Activated T-cell treated with anti-CD3 and anti-CD28 coated beads, Interleukin-2, amount 50 U/mL, for 4 hours (primary cell): ENCODE data around the gene TPD52L1. TPM values are rescaled to one million over a fixed set of nuclear protein-coding genes. Genes with fewer than 3 reads are reported as not detected.
"Not testable (repeated sequence)": the region's sequence is repeated elsewhere in the genome, so short reads cannot be mapped to it uniquely, and the experiment has no call there.

ENCODE experiments used
- ATAC-seq, 2 donors: fragments of 200-7000 bp; cut with Tn5 transposase; one replicate each; pipeline ENCODE4 v1.10.0; 2021
- DNase-seq: peaks from one replicate; pipeline ENCODE4 v3.0.0-alpha.2; 2020
- H3K27me3 Mint-ChIP-seq: one replicate; pipeline ENCODE4 v1.8.0; 2021; ENCODE audit warnings: low read depth, mixed read lengths
- H3K36me3 Mint-ChIP-seq: one replicate; pipeline ENCODE4 v1.8.0; 2022; ENCODE audit warnings: mixed read lengths; ENCODE audit not compliant: insufficient read depth
- H3K4me1 Mint-ChIP-seq: one replicate; pipeline ENCODE4 v1.8.0; 2021; ENCODE audit warnings: low read depth, mixed read lengths
- H3K4me3 Mint-ChIP-seq: one replicate; pipeline ENCODE4 v1.8.0; 2021; ENCODE audit warnings: mild to moderate bottlenecking, moderate library complexity, mixed read lengths
- H3K9me3 Mint-ChIP-seq: one replicate; pipeline ENCODE4 v1.8.0; 2021; ENCODE audit warnings: mixed read lengths
- total RNA-seq, 3 donors: library from RNA; stranded (reverse); gene quantifications; one replicate each; pipeline ENCODE4 v1.2.1, GENCODE V29; 2021

Gene TPD52L1
- total RNA-seq, 3 donors from 2014 or later = 0.65 to 0.79 (median 0.66) TPM

GRCh38 chr6:125155344-125155743 lies 1.8 kb downstream of the TPD52L1 start:
- Mint-ChIP-seq H3K27me3 (peaks cover 33% of the 10 kb centered on the region), H3K9me3 (no peaks in the 10 kb centered on the region), H3K36me3 (no peaks in the 10 kb centered on the region), H3K4me1 (peaks cover 4% of the 10 kb centered on the region), H3K4me3 (no peak overlapping the region)
- ATAC-seq = no peak
- no peak for DNase-seq

DNA sequence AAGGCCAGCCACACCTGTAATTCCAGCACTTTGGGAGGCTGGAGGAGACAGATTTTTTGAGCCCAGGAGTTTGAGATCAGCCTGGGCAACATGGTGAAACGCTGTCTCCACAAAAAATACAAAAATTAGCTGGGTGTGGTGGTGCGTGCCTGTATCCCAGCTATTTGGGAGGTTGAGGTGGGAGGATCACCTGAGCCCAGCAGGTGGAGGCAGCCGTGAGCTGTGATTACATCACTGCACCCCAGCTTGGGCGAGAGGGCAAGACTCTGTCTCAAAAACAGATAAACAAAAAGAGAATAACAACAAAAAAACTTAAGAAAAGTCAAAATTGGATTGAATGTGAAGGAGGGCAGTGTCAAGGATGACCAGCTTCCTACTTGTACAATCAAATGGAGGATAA lies 2.9 kb downstream of the TPD52L1 start:
- peaks cover 4% of the 10 kb centered on the region for H3K4me1 Mint-ChIP-seq
- ATAC-seq = no peak
- no peaks in the 10 kb centered on the region for H3K36me3 Mint-ChIP-seq
- H3K4me3 Mint-ChIP-seq = no peak overlapping the region
- H3K27me3 Mint-ChIP-seq = peaks cover 26% of the 10 kb centered on the region
- DNase-seq = no peak
- no peaks in the 10 kb centered on the region for H3K9me3 Mint-ChIP-seq

- no peaks in the 10 kb centered on the region for H3K9me3 Mint-ChIP-seq
- no peak overlapping the region for H3K4me3 Mint-ChIP-seq
- H3K4me1 Mint-ChIP-seq = peaks cover 4% of the 10 kb centered on the region
- H3K27me3 Mint-ChIP-seq = peaks cover 19% of the 10 kb centered on the region
- no peaks in the 10 kb centered on the region for H3K36me3 Mint-ChIP-seq
- ATAC-seq = no peak
- DNase-seq = no peak
Measured at GRCh38 chr6:125157280-125157679, 3.7 kb downstream of the TPD52L1 start.

GRCh38 chr6:125157725-125158124 lies 4.2 kb downstream of the TPD52L1 start:
- Mint-ChIP-seq H3K36me3 (no peaks in the 10 kb centered on the region), H3K9me3 (no peaks in the 10 kb centered on the region), H3K4me3 (no peak overlapping the region), H3K4me1 (peaks cover 4% of the 10 kb centered on the region), H3K27me3 (peaks cover 17% of the 10 kb centered on the region)
- ATAC-seq = no peak
- no peak for DNase-seq

DNA sequence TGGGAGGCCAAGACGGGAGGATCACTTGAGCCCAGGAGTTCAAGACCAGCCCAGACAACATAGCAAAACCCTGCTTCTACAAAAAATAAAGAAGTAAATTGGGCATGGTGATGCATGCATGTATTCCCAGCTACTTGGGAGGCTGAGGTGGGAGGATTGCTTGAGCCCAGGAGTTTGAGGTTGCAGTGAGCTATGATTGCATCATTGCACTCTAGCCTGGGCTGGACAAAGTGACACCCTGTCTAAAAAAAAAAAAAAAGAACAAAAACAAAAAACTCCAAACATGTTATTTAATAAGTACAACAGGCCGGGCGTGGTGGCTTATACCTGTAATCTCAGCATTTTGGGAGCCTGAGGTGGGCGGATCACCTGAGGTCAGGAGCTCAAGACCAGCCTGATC lies 9.8 kb downstream of the TPD52L1 start:
- not testable (repeated sequence) for H3K4me3 Mint-ChIP-seq

DNA sequence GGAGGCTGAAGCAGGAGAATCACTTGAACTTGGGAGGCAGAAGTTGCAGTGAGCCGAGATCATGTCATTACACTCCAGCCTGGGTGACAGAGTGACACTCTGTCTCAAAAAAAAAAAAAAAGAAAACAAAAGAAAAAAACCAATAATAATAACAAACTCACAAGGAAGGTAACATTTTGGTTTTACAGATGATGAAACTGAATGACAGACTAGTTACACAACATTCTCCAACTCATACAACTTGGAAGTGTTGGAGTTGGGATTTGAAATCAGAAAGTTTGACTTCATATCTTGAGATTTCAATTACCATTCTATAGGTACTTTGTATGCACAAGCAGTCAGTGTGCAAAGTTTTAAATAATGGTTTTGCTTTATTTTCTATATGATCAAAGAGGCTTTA lies 10.2 kb downstream of the TPD52L1 start:
- Mint-ChIP-seq H3K9me3 (no peaks in the 10 kb centered on the region), H3K36me3 (no peaks in the 10 kb centered on the region)

More for the DNA sequence above, 9.8 kb downstream of the TPD52L1 start:
- not testable (repeated sequence) for H3K9me3 Mint-ChIP-seq, H3K4me1 Mint-ChIP-seq, H3K27me3 Mint-ChIP-seq, DNase-seq, H3K36me3 Mint-ChIP-seq, ATAC-seq

DNA sequence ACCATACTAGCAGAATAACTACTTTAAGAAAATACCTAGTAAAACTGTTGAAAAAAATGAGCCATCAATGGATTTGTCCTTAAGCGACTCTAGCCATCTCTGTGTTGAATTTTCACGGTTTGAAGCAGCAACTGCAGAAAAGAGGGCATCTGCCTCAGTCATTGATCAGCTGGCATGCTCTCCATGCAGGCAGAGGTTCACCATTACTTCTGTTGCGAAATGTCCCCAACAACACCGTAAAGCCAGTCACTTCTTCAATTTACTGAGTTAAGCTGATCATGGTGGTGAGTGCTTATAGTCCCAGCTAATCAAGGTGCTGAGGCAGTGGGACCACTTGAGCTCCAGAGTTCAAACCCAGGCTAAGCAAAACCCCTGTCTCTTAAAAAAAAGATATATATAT lies 11.1 kb downstream of the TPD52L1 start:
- no peaks in the 10 kb centered on the region for H3K9me3 Mint-ChIP-seq
- H3K4me1 Mint-ChIP-seq = no peaks in the 10 kb centered on the region
- H3K36me3 Mint-ChIP-seq = no peaks in the 10 kb centered on the region
- no peak overlapping the region for H3K4me3 Mint-ChIP-seq
- DNase-seq (no peak), ATAC-seq (no peak)
- peaks cover 3% of the 10 kb centered on the region for H3K27me3 Mint-ChIP-seq

More for the DNA sequence above, 10.2 kb downstream of the TPD52L1 start:
- H3K4me3 Mint-ChIP-seq = no peak overlapping the region
- no peak for ATAC-seq
- H3K4me1 Mint-ChIP-seq = no peaks in the 10 kb centered on the region
- DNase-seq = no peak
- no peaks in the 10 kb centered on the region for H3K27me3 Mint-ChIP-seq

DNA sequence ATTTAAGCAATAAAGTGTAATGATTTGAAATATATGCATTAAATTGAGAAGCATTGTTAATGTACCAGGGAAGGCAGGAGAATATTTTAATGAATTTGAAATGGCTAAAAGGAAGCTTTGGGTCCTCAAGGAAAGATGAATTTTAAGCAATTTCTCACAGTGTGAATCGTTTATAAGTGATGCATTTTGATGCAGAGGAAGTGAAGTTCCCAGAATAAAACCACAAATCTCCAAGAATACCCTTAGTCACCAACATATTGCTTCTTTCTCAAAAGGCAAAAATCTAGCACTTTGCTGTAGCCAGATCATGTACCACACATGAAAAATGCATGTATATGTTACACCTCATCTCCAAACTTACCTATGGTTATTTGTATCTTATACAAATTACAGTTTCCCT lies 11.7 kb downstream of the TPD52L1 start:
- no peaks in the 10 kb centered on the region for H3K36me3 Mint-ChIP-seq

GRCh38 chr6:125165776-125166175 lies 12.2 kb downstream of the TPD52L1 start:
- no peak for ATAC-seq
- DNase-seq = no peak
- H3K4me1 Mint-ChIP-seq = no peaks in the 10 kb centered on the region
- no peaks in the 10 kb centered on the region for H3K36me3 Mint-ChIP-seq
- no peak overlapping the region for H3K4me3 Mint-ChIP-seq
- no peaks in the 10 kb centered on the region for H3K9me3 Mint-ChIP-seq
- H3K27me3 Mint-ChIP-seq = peaks cover 3% of the 10 kb centered on the region

More for the DNA sequence above, 11.7 kb downstream of the TPD52L1 start:
- peaks cover 3% of the 10 kb centered on the region for H3K27me3 Mint-ChIP-seq
- H3K9me3 Mint-ChIP-seq = no peaks in the 10 kb centered on the region
- no peak for DNase-seq
- no peak overlapping the region for H3K4me3 Mint-ChIP-seq
- no peaks in the 10 kb centered on the region for H3K4me1 Mint-ChIP-seq
- no peak for ATAC-seq

- DNase-seq (no peak), ATAC-seq (no peak)
- Mint-ChIP-seq H3K9me3 (no peaks in the 10 kb centered on the region), H3K4me1 (no peaks in the 10 kb centered on the region), H3K27me3 (peaks cover 3% of the 10 kb centered on the region), H3K36me3 (no peaks in the 10 kb centered on the region), H3K4me3 (no peak overlapping the region)
Measured at GRCh38 chr6:125166711-125167110, 13.1 kb downstream of the TPD52L1 start.

DNA sequence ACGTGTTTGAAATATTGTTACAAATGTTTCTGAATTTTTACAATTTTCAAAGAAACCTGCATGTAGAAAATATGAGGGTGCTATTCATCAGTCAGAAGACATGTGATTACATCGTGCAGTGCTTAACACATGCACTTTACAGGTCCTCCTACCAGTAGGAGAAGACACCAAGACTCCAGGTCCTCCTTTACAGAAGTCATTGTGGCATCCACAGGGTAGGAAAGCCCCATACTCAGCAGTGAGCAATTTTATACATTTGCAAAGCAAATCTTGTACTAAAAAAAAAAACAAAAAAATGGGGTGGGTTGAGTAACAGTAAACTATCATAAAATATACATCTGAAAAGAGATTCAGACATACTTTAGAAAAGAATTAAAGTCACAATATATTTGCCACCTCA lies 14.0 kb downstream of the TPD52L1 start:
- H3K27me3 Mint-ChIP-seq = peaks cover 3% of the 10 kb centered on the region
- no peak for DNase-seq
- H3K36me3 Mint-ChIP-seq = no peaks in the 10 kb centered on the region
- no peak for ATAC-seq
- no peak overlapping the region for H3K4me3 Mint-ChIP-seq
- H3K4me1 Mint-ChIP-seq = no peaks in the 10 kb centered on the region
- no peaks in the 10 kb centered on the region for H3K9me3 Mint-ChIP-seq

GRCh38 chr6:125169058-125169457 lies 15.5 kb downstream of the TPD52L1 start:
- H3K9me3 Mint-ChIP-seq = no peaks in the 10 kb centered on the region
- DNase-seq (no peak), ATAC-seq (no peak)
- no peak overlapping the region for H3K4me3 Mint-ChIP-seq
- no peaks in the 10 kb centered on the region for H3K36me3 Mint-ChIP-seq
- H3K27me3 Mint-ChIP-seq = peaks cover 9% of the 10 kb centered on the region
- no peaks in the 10 kb centered on the region for H3K4me1 Mint-ChIP-seq

DNA sequence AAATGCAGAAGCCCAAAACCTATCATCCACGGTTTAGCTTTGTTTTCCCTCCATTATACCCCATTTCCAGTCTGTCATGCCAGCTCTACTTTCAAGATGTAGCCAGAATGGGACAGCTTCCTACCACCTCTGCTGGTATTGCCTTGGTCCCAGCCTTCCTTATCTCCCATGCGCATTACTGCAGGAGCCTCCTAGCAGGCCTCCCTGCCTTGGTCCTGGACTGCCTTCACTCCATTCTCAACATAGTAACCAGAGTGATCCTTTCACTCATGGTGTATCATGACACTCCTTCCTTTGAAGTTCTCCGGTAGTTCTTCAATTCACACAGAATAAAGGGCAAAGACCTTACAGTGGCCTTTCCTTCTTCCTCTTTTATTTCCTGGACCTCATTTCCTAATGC lies 15.9 kb downstream of the TPD52L1 start:
- Mint-ChIP-seq H3K27me3 (peaks cover 9% of the 10 kb centered on the region), H3K4me1 (no peaks in the 10 kb centered on the region), H3K36me3 (no peaks in the 10 kb centered on the region), H3K4me3 (no peak overlapping the region), H3K9me3 (no peaks in the 10 kb centered on the region)
- ATAC-seq (no peak), DNase-seq (no peak)

GRCh38 chr6:125170376-125170775 lies 16.8 kb downstream of the TPD52L1 start:
- ATAC-seq (no peak), DNase-seq (no peak)
- Mint-ChIP-seq H3K27me3 (peaks cover 9% of the 10 kb centered on the region), H3K9me3 (no peaks in the 10 kb centered on the region), H3K4me1 (no peaks in the 10 kb centered on the region), H3K4me3 (no peak overlapping the region), H3K36me3 (no peaks in the 10 kb centered on the region)

GRCh38 chr6:125173341-125174095 lies 19.9 kb downstream of the TPD52L1 start:
- Mint-ChIP-seq H3K9me3 (no peaks in the 10 kb centered on the region), H3K4me1 (no peaks in the 10 kb centered on the region), H3K36me3 (no peaks in the 10 kb centered on the region), H3K27me3 (peaks cover 15% of the 10 kb centered on the region), H3K4me3 (no peak overlapping the region)
- ATAC-seq = no peak
- no peak for DNase-seq
